Measurements from ENCODE around the gene SLC25A41.
A peak's percentile ranks its signal among the peaks of the same experiment; 100 is the strongest.

SLC25A41 gene

DNA sequence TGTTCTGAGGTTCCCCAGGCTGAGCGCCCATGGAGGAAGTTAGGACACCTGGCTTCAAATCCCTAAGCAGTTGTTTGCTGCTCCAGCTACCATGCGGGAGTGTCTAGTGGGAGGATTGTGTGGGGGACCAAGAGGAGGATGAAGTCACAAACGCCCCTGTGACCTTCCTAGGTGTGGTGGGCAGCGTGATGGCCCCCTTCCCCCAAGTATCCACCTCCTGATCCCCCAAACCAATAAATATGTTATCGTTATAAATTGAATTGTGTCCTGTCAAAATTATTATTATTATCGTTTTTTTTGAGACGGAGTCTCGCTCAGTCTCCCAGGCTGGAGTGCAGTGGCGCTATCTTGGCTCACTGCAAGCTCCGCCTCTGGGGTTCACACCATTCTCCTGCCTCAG lies at the start of gene SLC25A41:
Gene SLC25A41, minus strand, starts transcription at position 101 of the 400 bp plus-strand sequence. Its CDS starts 70 bp downstream, at position 31.
- no peaks in the 10 kb centered on the region for H3K27me3 Mint-ChIP-seq
- H3K4me3 Mint-ChIP-seq = no peak within 1 kb of the TSS
- no peaks in the 10 kb centered on the region for H3K36me3 Mint-ChIP-seq (ENCODE audit: low read depth)
- no peaks in the 10 kb centered on the region for H3K9me3 Mint-ChIP-seq
- H3K4me1 Mint-ChIP-seq (ENCODE audit: low read depth) = peaks cover 3% of the 10 kb centered on the region
- H3K27ac Mint-ChIP-seq = no peak within 1 kb of the TSS

DNA sequence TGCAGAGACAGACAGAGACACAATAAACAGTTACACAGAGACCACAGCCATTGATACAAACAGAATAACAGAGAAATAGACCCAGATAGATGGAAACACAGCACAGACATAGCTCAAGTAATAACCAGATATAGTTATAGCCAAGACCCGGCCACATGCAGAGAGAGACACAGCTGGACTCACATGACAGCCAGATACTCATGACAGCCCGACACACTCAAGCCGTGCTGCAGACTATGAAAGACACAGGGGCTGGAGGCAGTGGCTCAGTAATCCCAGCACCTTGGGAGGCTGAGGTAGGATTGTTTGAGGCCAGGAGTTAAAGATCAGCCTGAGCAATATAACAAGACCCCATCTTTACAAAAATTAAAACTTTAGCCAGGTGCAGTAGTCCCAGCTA lies 49.7 kb upstream of the SLC25A41 start:
- no peaks in the 10 kb centered on the region for H3K27me3 Mint-ChIP-seq
- peak overlapping the region; percentile 47 for H3K27ac Mint-ChIP-seq
- peaks cover 32% of the 10 kb centered on the region for H3K4me1 Mint-ChIP-seq (ENCODE audit: low read depth)
- H3K9me3 Mint-ChIP-seq = no peaks in the 10 kb centered on the region
- H3K36me3 Mint-ChIP-seq (ENCODE audit: low read depth) = peaks cover 4% of the 10 kb centered on the region
- H3K4me3 Mint-ChIP-seq = peak overlapping the region; percentile 11

DNA sequence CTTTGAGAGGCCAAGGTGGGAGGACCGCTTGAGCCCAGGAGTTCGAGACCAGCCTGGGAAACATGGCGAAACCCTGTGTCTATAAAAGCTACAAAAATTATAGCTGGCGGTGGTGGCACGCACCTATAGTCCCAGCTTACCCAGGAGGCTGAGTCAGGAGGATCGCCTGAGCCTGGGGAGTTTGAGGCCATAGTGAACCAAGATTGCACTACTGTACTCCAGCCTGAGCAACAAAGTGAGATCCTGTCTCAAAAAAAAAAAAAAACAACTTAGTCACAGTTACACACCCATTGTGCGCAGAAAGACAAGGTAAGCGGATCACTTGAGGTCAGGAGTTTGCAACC lies 48.8 kb upstream of the SLC25A41 start:
- peak overlapping the region; percentile 96 for H3K4me3 Mint-ChIP-seq
- H3K27ac Mint-ChIP-seq = peak overlapping the region; percentile 95
- H3K4me1 Mint-ChIP-seq (ENCODE audit: low read depth) = peaks cover 32% of the 10 kb centered on the region
- H3K36me3 Mint-ChIP-seq (ENCODE audit: low read depth) = peaks cover 4% of the 10 kb centered on the region
- no peaks in the 10 kb centered on the region for H3K27me3 Mint-ChIP-seq
- no peaks in the 10 kb centered on the region for H3K9me3 Mint-ChIP-seq

- no peaks in the 10 kb centered on the region for H3K9me3 Mint-ChIP-seq
- H3K4me3 Mint-ChIP-seq = peak within 1 kb of the TSS; percentile 96
- peak within 1 kb of the TSS; percentile 95 for H3K27ac Mint-ChIP-seq
- no peaks in the 10 kb centered on the region for H3K27me3 Mint-ChIP-seq
- peaks cover 4% of the 10 kb centered on the region for H3K36me3 Mint-ChIP-seq (ENCODE audit: low read depth)
- peaks cover 32% of the 10 kb centered on the region for H3K4me1 Mint-ChIP-seq (ENCODE audit: low read depth)
Observed at GRCh38 chr19:6481541-6482342, 48.2 kb upstream of the SLC25A41 start, which contains the start of gene DENND1C. Gene DENND1C (minus strand): TSS chr19:6481787. CDS start chr19:6481695, 92 bp downstream.

GRCh38 chr19:6480848-6481415 lies 47.4 kb upstream of the SLC25A41 start:
- H3K27me3 Mint-ChIP-seq = no peaks in the 10 kb centered on the region
- H3K4me1 Mint-ChIP-seq (ENCODE audit: low read depth) = peaks cover 32% of the 10 kb centered on the region
- peak overlapping the region; percentile 96 for H3K4me3 Mint-ChIP-seq
- H3K27ac Mint-ChIP-seq = peak overlapping the region; percentile 95
- no peaks in the 10 kb centered on the region for H3K9me3 Mint-ChIP-seq
- H3K36me3 Mint-ChIP-seq (ENCODE audit: low read depth) = peaks cover 10% of the 10 kb centered on the region

DNA sequence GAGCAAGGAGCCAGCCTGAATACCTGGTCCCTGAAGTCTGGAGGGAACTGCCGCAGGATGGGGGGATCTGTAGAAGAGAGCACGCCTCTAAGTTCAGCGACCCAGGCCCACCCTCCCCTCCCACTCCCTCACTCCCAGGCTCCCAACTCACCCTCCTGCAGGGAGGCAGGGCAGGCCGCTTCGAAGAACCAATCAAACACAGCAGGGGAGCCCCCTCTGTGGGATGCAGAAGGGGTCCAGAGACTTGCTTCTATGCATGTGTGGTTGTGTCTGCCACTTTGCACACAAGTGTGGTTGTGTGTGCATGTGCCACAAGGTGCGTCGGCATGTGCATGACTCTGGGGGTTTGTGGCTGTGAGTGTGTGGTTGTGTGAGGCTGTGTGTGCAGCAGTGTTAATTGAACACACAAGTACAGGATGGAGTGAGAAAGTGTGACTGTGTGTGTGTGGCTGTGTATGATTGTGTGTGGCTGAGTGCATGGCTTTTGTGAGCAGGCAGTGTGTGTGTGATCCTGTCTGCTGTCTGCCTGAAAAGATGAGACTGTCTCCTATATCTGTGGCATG lies 46.4 kb upstream of the SLC25A41 start:
- Mint-ChIP-seq H3K36me3 (ENCODE audit: low read depth) (peaks cover 11% of the 10 kb centered on the region), H3K4me1 (ENCODE audit: low read depth) (peaks cover 32% of the 10 kb centered on the region), H3K27ac (peak overlapping the region; percentile 41), H3K4me3 (peak overlapping the region; percentile 96), H3K27me3 (no peaks in the 10 kb centered on the region), H3K9me3 (no peaks in the 10 kb centered on the region)

- Mint-ChIP-seq H3K4me1 (ENCODE audit: low read depth) (peaks cover 32% of the 10 kb centered on the region), H3K27me3 (no peaks in the 10 kb centered on the region), H3K9me3 (no peaks in the 10 kb centered on the region), H3K36me3 (ENCODE audit: low read depth) (peaks cover 17% of the 10 kb centered on the region), H3K4me3 (no peak overlapping the region), H3K27ac (no peak overlapping the region)
Observed at GRCh38 chr19:6478815-6479214, 45.3 kb upstream of the SLC25A41 start.

DNA sequence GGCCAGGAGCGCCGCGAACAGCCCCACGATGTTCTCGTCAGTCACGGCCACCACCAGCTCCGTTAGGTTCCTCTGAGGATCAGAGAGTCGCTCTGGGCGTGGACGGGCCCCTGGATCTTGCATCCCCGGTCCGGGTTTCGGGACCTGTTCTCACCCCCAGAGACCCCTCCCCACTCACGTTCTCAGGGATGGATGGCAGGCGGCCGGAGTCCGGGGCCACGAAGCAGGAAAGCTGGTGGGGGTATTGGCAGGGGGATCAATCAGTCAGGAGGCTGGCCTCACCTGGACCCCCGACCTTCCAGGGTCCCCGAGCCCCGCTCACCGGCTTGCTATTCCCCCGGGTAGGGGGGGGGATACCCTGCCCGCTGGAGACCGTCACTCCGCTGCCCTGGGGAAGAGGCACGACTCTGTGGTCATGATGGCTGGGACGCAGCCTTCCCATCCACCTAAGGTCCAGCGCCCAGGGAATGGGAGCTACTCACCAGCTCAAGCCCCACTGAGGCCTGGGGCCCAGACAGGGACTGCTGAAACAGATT lies 43.4 kb upstream of the SLC25A41 start:
- Mint-ChIP-seq H3K4me3 (no peak overlapping the region), H3K4me1 (ENCODE audit: low read depth) (peaks cover 19% of the 10 kb centered on the region), H3K27ac (no peak overlapping the region), H3K9me3 (no peaks in the 10 kb centered on the region), H3K36me3 (ENCODE audit: low read depth) (peaks cover 17% of the 10 kb centered on the region), H3K27me3 (no peaks in the 10 kb centered on the region)

DNA sequence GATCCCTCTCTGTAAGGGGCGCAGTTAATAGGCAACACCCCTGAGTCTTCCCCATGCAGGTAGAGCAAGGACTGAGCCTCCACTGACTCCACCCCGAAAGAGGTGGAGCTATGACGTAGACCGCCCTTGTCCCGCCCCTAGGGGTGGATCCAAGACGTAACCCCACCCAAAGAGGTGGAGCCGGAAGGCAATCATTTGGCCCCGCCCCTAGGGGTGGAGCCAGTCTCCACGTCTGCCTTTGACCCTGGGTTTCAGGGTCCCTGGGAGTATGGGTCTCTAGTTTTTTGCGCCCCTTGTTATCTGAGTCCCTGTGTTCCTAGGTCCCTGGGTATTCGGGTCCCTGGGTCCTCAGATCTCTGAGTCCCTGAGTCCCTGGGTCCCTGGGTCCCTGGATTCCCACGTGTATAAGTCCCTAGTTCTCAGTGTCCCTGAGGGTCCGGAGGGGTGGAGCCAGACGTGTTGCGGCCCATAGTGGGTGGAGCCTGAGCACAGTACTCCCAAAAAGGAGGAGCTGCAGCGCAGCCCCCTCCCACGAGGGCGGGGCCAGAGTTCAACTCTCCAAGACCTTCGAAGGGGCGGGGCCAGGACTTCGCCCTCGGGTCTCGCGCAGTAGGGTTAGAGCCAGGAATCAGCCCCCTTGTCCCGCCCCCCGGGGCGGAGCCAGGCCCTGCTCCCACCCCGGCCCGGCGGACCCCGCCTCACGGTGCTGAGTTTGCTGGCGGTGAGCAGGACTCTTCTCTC lies 42.8 kb upstream of the SLC25A41 start:
- Mint-ChIP-seq H3K27ac (no peak overlapping the region), H3K4me1 (ENCODE audit: low read depth) (peaks cover 15% of the 10 kb centered on the region), H3K9me3 (no peaks in the 10 kb centered on the region), H3K4me3 (no peak overlapping the region), H3K27me3 (no peaks in the 10 kb centered on the region), H3K36me3 (ENCODE audit: low read depth) (peaks cover 17% of the 10 kb centered on the region)

DNA sequence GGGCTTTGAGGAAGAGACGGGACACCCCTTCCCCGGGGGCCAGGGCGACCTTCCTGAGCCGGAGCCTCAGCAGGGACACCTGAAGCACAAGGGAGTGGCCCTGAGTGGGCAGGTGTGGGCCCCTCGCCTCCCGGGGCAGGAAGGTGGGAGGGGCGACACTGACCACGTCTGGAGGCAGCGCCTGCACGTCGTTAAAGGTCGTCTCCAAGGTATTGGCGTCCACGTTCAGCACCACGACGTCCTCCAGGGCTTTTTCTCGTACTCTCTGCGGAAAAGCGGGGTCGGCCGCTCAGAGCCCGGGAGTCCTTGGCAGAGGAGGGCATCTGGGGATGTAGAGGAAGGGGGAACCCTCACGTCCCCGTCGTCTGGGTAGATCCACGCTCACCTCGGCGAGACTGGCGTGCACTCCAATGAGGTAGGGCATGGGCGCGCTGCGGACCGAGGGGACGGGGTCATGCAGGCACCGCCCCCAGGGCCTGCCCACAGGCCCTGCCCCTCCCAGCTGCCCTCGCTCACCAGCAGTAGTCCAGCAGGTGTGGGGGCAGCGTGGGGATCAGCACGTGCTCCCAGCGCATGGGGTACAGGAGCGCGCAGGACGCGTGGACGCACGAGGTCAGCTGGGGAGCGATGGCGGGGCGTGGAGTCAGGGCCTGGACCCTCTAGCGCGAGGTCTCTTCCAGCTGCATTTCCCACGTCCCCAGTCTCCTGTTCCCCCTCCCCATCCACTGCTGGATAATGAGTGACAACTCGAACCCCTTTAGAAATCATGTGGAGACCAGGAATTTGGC lies 42.0 kb upstream of the SLC25A41 start:
- H3K27me3 Mint-ChIP-seq = no peaks in the 10 kb centered on the region
- H3K36me3 Mint-ChIP-seq (ENCODE audit: low read depth) = peaks cover 17% of the 10 kb centered on the region
- H3K27ac Mint-ChIP-seq = no peak overlapping the region
- no peak overlapping the region for H3K4me3 Mint-ChIP-seq
- H3K9me3 Mint-ChIP-seq = no peaks in the 10 kb centered on the region
- H3K4me1 Mint-ChIP-seq (ENCODE audit: low read depth) = peaks cover 8% of the 10 kb centered on the region

DNA sequence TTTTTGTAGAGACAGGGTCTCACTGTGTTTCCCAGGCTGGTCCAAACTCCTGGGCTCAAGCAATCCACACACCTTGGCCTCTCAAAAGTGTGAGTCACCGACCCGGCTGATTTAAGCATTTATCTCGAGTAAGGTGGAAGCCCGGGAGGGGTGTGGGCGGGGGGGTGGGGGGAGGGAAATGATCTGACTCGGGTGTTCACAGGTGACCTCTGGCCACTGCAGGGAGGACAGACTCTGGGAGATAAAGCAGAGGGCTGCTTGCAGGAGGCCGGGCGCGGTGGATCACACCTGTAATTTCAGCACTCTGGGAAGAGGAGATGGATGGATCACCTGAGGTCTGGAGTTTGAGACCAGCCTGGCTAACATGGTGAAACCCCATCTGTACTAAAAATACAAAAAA lies 40.1 kb upstream of the SLC25A41 start:
- Mint-ChIP-seq H3K9me3 (no peaks in the 10 kb centered on the region), H3K4me1 (ENCODE audit: low read depth) (no peaks in the 10 kb centered on the region), H3K4me3 (no peak overlapping the region), H3K36me3 (ENCODE audit: low read depth) (peaks cover 24% of the 10 kb centered on the region), H3K27me3 (no peaks in the 10 kb centered on the region), H3K27ac (no peak overlapping the region)

- no peaks in the 10 kb centered on the region for H3K9me3 Mint-ChIP-seq
- no peaks in the 10 kb centered on the region for H3K27me3 Mint-ChIP-seq
- peaks cover 29% of the 10 kb centered on the region for H3K36me3 Mint-ChIP-seq (ENCODE audit: low read depth)
- no peaks in the 10 kb centered on the region for H3K4me1 Mint-ChIP-seq (ENCODE audit: low read depth)
- H3K4me3 Mint-ChIP-seq = no peak overlapping the region
- no peak overlapping the region for H3K27ac Mint-ChIP-seq
Observed at GRCh38 chr19:6472713-6473112, 39.1 kb upstream of the SLC25A41 start.

GRCh38 chr19:6471076-6471475 lies 37.5 kb upstream of the SLC25A41 start:
- H3K9me3 Mint-ChIP-seq = no peaks in the 10 kb centered on the region
- H3K27me3 Mint-ChIP-seq = no peaks in the 10 kb centered on the region
- no peak overlapping the region for H3K27ac Mint-ChIP-seq
- H3K4me1 Mint-ChIP-seq (ENCODE audit: low read depth) = no peaks in the 10 kb centered on the region
- H3K4me3 Mint-ChIP-seq = no peak overlapping the region
- peaks cover 26% of the 10 kb centered on the region for H3K36me3 Mint-ChIP-seq (ENCODE audit: low read depth)

- Mint-ChIP-seq H3K4me1 (ENCODE audit: low read depth) (no peaks in the 10 kb centered on the region), H3K4me3 (no peak overlapping the region), H3K36me3 (ENCODE audit: low read depth) (peaks cover 22% of the 10 kb centered on the region), H3K27me3 (no peaks in the 10 kb centered on the region), H3K9me3 (no peaks in the 10 kb centered on the region), H3K27ac (no peak overlapping the region)
Observed at GRCh38 chr19:6470173-6470572, 36.6 kb upstream of the SLC25A41 start.

Data from stimulated activated naive CD8-positive, alpha-beta T cell treated with anti-CD3 and anti-CD28 coated beads, Interleukin-15, Interleukin-2, amounts not matched to agents 100 ng/mL and 50 ng/mL, for 24 hours (primary cell).